PC-9 (cell line): ENCODE measurements around the gene TSNAX.

Experiments used
- CTCF ChIP-seq: fragments of 200-600 bp; sonication (generic); conservative IDR thresholded peaks from 2 replicates; pipeline ENCODE4 v1.6.1; 2017; ENCODE audit warnings: mixed run types, antibody characterized with exemption, mild to moderate bottlenecking, moderate library complexity
- EZH2 ChIP-seq: fragments of 200-600 bp; sonication (generic); IDR thresholded peaks from 2 replicates; pipeline ENCODE4 v1.8.0; 2017; ENCODE audit warnings: antibody characterized with exemption, low read depth

DNA sequence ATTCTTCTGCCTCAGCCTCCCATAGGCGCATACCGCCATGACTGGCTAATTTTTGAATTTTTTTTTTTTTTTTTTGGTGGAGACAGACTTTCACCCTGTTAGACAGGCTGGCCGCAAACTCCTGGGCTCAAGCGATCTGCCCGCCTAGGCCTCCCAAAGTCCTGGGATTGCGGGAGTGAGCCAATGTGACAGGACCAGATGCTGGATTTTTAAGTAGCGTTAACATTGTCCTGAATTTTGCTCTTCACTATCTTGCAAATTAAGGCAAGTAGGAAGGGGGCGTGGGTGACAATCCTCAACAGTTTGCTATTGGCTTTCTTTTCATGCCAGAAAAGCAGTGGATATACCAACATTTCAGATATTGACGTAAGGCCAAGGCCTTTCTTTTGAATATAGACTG, 49.7 kb upstream of the TSNAX start:
- TF ChIP-seq CTCF, result no peak
- no peak for TF ChIP-seq EZH2
